ENCODE results near the gene NSFL1C.

The NSFL1C gene

DNA sequence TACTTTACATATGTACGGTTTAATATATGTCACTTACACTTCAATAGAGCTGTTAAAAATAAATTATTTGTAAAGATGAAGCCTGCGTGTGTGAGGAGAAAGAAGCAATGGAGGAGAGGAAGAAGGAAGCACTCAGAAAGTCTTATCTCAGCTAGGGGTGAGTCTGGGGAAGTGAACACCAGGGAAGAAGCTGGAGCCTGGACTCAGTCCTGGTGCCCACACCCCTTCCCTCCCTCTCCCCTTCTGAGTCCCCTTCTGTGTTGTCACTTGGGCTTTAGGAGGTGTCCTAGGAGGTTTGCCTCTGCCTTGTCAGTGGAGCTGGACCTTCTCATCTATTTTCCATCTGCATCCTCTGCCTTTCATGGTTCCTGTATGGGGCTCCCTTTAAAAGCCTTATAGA lies 22.7 kb upstream of the NSFL1C start:
- no peak for DNase-seq (ENCODE audit: extremely low spot score, insufficient read length, low read depth)
- FAIRE-seq = no peak

DNA sequence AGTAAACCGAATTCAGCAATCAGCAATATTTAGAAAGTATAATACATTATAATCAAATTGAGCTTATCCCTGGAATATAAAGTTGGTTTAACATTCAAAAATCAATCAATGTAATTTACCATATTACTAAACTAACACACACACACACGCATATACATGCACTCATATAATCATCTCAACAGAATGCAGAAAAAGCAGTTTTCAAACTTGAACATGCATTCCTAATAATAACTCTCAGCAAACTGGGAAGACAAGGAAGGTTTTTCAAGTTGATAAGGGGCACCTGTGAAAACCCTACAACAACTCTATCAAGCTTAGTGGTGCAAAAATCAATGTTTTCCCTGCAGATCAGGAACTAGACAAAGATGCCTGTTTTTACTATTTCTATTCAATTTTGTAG lies 19.9 kb upstream of the NSFL1C start:
- no peak for DNase-seq (ENCODE audit: extremely low spot score, insufficient read length, low read depth)
- no peak for FAIRE-seq

DNA sequence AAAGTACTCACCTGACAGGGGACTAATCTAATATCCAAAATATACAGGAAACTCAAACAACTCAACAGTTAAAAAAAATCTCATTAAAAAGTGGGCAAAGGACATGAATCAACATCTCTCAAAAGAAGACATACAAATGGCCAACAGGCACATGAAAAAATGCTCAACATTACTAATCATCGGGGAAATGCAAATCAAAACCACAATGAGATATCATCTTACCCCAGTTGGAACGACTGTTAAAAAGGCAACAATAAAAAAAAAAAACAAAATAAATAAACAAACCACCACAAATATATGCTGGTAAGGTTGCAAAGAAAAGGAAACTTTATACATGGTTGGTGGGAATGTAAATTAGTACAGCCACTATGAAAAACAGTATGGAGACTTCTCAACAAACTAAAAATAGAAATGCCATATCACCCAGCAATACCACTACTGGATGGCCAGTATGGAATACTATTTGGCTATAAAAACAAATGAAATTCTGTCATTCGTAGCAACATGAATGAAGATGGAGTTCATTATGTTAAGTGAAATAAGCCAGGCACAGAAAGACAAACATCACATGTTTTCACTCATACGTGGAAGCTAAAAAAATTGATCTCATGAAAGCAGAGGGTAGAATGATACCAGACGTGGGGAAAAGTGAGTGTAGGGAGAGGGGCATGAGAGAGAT lies 17.9 kb upstream of the NSFL1C start:
- DNase-seq (ENCODE audit: extremely low spot score, insufficient read length, low read depth) (no peak), FAIRE-seq (no peak)

DNA sequence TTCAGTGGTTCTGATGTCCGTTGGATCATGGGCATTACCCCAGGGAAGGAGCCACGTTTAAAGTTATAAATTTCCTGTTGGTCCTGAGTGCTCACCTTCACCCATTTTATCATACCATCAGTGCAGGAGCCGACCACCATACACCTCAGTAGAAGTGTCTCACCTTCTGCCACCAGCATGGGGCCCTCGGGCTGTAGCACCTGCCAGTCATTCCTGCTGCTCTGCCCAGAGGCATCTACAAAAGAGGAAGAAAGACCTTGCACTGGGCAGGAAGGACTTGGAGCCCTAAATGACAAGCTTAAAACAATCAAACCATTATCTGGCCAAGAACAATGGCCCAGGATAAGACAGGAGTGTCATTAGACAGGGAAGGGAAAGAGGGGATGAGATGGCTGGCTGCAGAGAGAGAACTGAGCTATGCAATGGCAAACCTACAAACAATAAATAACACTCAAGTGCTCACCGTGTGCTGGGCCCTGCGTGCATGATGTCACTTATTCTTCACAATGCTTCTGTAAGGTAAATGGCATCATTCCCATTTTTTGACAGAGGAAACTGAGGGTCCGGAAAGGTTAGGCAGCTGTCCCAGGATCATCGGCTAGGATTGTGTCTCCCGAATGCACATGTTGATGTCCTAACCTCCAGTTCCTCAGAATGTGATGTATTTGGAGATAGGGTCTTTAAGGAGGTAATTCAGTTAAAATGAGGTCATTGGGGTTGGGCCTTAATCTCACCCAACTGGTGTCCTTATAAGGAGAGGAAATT lies 13.4 kb upstream of the NSFL1C start:
- DNase-seq (ENCODE audit: extremely low spot score, insufficient read length, low read depth) (no peak), FAIRE-seq (no peak)

DNA sequence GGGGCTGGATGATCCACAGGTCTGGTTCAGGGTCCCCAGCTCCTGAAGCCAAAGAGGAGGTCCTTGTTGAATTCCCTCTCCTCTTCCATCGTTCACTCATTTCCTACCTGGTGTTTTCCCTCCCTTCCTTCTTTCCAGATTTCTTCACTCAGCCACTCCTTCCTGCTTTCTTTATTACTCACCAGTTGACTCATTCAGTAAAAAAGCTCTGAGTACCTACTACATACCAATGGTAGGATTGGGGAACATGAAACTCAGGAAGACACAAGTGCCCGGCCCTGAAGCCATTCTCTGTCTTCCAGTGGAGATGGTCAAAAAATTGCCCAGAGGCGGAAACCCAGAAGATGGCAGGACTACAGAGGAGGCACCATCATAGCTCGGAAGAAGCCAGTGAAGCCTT lies 11.9 kb upstream of the NSFL1C start:
- DNase-seq (ENCODE audit: extremely low spot score, insufficient read length, low read depth) (no peak), FAIRE-seq (no peak)

DNA sequence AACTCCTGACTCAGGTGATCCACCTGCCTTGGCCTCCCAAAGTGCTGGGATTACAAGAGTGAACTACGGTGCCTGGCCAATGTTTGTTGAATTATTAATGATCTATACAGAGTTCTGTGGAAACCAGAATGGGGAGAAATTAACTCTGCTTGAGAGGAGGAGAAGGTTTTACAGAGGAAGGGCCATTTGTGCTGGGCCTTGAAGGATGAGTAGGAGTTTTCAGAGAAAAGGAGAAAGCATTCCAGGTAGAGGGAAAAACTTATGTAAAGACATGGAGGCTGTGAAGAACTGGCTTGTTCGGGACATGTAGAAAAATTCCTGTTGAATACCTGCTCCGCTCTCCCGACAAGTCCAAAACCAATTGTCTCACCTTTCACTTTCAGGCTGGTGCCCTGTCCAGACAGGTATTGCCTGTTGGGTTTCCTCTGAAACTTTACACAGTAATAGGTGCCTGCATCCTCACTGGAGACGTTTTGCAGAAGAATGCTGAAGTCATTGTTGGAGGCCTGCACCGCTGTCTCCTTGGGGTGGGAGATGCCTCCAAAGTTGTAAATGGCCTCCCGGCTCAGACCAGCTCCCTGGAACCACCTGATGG lies 11.3 kb upstream of the NSFL1C start:
- FAIRE-seq (no peak), DNase-seq (ENCODE audit: extremely low spot score, insufficient read length, low read depth) (no peak)

DNA sequence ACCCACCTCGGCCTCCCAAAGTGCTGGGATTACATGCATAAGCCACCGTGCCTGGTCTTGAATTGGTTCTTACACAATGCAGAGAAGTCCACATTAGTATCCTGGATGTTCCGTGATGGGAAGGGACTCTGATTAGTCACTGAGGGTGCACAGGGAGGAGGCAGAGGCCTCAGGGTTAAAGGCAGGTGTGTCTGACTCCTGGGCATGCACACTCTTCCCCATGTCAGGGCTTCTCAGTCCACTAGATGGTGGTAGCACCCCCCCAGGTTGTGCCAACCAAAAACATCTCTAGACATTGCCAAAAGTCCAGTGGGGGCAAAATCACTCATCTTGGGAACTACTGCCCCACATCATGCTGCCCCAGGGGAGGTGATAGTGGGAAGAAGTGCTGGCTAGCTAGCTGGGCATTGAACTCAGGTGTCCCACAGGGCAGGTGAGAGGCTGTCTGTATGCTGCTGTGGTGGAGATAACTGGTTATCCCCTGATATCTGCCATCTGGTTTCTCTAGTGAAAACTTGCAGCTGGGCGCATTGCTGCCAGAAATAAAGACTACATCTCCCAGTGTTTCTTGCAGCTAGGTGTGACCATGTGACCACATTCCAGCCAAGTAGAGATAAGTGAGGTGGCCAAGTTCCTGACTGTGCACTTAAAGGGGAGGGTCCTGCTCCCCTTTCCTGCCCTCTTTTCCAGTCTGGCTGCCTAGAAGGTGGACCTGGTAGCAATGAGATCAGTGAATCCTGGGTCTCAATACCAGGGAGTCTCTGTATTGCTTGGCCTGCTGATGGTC lies 8.4 kb upstream of the NSFL1C start:
- FAIRE-seq (no peak), DNase-seq (ENCODE audit: extremely low spot score, insufficient read length, low read depth) (no peak)

DNA sequence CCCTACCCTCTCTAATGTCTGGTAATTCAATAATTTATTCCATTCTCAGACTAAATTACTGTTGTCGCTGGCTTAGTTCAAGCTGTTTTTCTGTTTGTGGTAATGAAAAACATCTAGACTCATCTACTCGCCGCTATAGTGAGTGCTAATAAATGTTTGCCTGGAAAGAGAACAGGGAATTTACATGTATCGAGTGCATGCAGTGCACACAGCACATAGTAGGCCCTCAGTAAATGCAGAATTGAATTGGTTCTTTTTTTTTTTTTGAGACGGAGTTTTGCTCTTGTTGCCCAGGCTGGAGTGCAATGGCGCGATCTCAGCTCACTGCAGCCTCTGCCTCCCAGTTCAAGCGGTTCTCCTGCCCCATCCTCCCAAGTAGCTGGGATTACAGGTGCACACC lies 7.7 kb upstream of the NSFL1C start:
- FAIRE-seq (no peak), DNase-seq (ENCODE audit: extremely low spot score, insufficient read length, low read depth) (no peak)

DNA sequence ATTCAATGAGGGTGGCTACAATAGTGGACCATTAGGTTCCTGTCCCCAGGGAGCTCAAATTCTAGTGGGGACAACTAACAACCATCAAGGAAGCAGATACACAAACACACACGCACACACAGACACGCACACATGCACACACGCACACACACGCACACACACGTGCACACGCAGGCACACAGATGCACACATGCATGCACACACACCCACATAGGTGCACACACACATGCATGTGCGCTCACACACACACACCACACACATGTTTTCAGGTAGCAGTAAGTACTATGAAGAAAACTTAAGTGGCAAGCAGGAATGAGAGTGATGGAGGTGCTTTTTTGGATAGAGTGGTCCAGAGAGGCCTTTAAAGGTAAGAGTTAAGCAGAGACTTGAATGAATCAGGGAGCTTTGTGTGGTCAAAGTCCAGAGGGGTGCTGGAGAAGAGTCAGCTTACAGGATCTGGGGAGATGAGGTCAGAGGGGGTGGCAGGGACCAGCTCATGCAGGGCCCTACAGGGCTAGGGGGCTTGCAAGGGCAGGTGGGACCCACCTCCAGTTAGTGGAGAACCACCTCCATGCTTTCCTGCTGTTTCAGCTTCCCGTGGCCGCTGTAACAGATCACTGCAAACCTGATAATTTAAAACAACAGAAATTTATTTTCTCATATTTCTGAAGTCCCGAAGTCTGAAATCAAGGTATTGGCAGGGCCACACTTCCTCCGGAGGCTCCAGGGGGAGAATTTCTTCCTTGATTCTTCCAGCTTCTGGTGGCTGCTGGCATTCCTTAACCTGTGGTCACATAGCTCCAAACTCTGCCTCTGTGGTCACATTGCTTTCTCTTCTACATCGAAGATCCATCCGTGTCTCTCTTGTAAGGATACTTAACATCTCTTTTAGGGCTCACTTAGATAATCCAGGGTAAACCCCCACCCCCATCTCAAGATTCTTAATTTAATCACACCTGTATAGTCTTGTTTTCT lies 6.9 kb upstream of the NSFL1C start:
- DNase-seq (ENCODE audit: extremely low spot score, insufficient read length, low read depth) (no peak), FAIRE-seq (no peak)

DNA sequence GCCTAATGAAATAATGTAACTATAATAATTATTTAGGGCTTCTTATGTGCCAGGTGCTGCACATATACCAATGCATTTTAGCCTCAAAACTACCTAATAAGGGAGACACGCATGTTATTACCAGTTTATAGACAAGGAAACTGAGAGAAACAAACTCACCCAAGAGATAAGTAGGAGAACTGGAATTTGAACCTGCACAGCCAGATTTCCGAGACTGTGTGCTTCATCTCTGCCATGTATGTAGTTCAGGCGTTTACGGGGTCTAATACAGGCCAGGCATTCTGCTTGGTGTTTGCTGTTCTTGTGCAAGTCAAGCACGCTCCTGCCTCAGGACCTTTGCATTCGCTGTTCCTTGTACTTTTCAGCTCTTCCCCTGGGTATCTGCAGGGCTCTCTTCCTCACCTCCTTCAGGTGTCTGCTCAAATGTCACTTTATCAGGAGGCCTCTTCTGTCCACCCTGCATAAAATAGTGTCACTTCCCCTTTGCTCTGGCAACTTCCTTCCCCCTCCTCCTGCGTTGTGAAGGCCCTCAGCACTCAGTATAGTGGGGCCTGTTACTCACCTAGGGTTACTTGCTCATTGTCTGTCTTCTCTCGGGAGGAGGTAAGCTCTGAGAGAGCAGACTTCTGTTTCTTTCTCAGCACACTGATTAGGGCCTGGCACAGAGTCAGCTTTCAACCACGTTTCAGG lies 6.1 kb upstream of the NSFL1C start:
- peak; percentile 51 for FAIRE-seq
- no peak for DNase-seq (ENCODE audit: extremely low spot score, insufficient read length, low read depth)

DNA sequence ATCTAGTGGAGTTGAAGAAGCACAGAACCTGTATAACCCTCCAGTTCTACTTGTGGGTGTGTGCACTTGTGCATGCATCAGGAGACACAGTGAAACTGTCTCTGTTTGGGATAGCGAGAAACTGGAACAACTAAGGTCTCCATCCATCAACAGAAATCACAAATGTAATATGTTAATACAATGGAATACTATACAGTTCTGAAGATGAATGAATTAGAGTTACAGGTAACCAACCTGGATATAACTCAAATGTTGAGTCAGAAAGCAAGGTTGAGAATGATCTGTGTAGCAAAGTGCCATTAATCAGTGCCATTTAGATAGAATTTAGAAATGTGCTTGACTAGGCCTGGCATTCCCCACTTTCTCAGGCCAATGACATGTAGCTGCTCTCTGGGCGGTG lies 4.6 kb upstream of the NSFL1C start:
- DNase-seq (ENCODE audit: extremely low spot score, insufficient read length, low read depth) (no peak), FAIRE-seq (no peak)

DNA sequence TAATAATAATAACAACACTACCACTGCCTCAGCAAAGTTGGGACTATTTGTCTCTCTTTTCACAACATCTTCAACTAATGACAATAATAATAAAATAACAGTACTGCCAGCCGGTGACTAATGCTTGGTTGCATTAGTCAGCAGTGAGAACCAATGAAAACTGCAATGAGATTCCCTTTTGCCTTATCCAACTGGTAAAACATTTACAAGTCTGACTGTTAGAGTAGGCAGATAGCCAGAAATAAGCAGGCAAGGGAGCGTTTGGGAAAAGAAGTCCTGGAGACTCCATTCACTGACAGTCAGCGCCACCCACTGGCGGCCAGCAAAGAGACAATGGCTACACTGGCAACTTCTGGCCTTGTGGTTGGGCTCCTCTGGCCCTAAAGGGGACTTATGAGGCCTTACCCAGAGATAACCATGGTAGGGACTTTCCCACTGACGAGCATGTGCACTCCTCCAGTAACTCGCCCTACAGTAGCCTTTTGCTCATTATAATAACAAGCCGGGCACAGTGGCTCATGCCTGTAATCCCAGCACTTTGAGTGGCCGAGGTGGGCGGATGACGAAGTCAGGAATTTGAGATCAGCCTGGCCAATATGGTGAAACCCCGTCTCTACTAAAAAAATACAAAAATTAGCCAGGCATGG lies 3.4 kb upstream of the NSFL1C start:
- no peak for DNase-seq (ENCODE audit: extremely low spot score, insufficient read length, low read depth)
- peak; percentile 61 for FAIRE-seq

DNA sequence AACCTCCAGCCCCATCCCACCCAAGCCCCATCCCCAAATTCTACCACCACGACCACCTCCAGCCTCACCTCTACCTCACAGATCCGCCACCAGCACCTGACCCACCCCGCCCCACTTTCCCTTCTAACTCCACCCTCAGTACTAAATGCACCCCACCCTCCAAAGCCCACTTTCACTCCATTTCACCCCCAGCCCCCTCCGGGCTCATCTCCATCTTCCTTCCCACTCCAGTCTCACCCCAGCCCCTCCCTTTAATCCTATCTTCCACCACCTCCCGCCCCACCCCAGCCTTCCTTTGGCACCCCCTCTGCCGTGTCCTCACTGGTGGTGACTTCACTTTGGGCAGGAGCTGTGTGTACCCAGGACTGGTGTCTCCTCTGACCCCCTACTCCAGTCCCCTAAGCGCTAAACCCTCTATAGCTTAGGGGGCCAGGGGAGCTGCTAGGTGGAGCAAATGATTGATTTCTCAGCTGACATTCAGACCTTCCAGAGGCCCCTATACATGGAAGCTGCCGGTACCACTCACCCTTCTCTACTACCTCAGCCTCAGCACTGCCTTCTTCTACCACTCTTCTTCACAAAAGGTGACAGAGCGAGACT lies 2.8 kb upstream of the NSFL1C start:
- DNase-seq (ENCODE audit: extremely low spot score, insufficient read length, low read depth) (no peak), FAIRE-seq (no peak)

DNA sequence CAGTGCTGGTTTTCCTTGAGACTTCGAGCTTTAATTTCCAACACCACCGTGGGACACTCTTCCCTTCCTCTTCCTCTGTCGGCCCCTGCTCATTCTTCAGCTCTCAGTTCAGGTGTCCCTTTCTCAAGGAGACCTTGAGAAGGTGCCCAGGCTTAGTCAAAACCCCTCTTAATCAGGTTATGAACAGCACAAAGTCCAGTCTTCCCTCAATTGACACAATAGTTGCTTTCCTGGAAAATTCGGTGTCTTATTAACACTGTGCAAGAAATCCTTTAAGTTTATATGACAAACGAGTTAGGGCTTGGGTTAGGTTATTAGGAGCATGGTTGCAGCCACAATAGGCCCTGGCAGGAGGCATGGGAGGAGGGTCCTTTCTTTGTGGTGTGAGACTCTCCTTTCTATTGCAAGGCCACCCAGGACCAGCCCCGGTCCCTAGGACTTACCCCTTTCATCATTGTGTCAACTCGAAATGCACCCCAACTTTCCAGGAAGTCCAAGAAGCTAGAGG lies 1.5 kb upstream of the NSFL1C start:
- FAIRE-seq (no peak), DNase-seq (ENCODE audit: extremely low spot score, insufficient read length, low read depth) (no peak)

DNA sequence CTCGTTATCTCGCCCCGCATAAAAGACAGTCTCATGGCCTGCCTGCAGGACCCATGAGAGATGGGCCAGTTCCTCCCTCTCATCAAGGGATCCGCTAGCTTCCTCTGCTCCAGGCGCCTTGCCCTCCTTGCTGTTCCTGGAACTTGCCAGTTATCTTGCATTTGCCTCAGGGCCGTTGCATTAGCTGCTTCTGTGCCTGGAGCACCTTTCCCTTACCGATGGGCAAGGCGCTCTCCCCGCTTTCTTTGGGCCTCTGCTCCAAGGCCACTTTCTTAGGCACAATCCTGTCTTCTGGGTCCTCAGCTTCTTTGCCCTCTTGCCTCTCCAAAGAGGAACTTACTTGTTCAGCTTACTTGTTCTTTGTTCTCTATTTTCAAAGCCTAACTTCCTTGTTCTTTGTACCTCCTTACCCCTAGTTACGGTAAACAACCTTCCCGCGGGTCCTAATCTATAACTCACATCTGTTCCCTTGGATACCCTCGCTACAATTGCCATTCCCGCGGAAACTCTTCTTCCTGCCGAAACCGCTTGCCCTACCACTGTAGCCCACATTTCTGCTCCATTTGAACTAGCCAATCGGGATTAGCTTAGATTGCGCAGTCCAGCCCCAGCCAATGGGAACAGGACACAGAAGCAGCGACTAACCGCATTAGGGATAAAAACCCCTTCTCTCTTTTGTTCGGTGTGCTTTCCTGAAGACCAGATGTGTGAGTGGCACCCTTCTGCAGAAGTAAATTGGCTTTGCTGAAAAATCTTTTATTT lies 887 bp upstream of the NSFL1C start:
- FAIRE-seq = no peak
- DNase-seq (ENCODE audit: extremely low spot score, insufficient read length, low read depth) = no peak

DNA sequence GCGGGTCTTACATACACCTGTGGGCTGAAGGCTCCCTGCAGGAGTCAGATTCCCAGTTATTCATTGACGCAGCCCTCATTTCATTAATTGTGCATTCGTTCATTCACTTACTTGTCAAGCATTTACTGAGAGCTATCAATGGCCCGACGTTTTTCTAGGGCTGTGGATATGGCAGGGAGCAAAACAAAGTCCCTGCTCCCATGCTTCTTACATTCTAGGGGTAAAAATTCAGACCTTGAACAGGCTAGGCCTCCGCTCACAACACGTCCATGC lies 369 bp upstream of the NSFL1C start:
- no peak for DNase-seq (ENCODE audit: extremely low spot score, insufficient read length, low read depth)

DNA sequence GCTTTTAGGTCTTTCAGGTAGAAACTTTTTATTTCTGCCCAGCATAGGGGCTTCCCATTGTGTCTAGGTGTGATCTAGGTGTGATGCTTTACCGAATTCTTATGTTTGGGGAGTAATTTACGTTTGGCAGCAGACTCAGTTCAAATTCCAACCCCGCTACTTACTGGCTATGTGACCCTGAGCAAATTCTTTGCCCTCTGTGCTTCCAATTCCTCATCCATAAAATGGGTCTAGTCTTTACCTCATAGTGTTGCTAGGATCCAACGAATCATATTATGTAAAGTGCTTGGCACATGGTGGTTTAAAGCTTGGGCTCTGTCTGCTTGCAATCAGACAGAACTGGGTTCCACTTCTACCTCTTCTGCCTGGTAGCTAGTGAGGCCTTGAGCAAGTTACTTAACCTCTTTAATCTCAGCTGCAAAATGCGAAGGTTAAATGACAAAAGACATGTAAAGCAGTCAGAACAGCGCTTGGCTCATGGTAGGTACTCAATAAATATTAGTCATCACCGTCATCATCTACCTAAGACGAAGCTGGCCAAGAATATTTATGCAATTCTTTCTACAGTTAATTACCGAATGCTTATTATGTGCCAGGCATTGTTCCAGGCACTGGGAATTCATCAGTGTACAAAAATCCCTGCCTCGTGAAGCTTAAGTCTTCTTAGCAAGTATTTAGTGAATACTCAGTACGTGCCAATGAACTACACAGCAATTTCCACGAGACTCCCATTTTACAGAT lies 1.0 kb downstream of the NSFL1C start:
- FAIRE-seq (no peak), DNase-seq (ENCODE audit: extremely low spot score, insufficient read length, low read depth) (no peak)

More for the DNA sequence above, 369 bp upstream of the NSFL1C start:
- FAIRE-seq = no peak

Measured in GM18507 (cell line).